ENCODE results near the gene P2RY2.
"Not testable (repeated sequence)": the region's sequence is repeated elsewhere in the genome, so short reads cannot be mapped to it uniquely, and the experiment has no call there.

P2RY2 gene

GRCh38 chr11:73227571-73228211 is 9.6 kb downstream of the P2RY2 start:
- Histone ChIP-seq H3K36me3 (no peaks in the 10 kb centered on the region), H3K27me3 (no peaks in the 10 kb centered on the region), H3K4me1 (peaks cover 0 to 22% (median 13%) of the 10 kb centered on the region in 10 experiments; a peak in 15 of 20 replicates), H3K9ac (no peak overlapping the region), H4K20me1 (no peaks in the 10 kb centered on the region), H3K4me3 (no peak overlapping the region), H3K27ac (no peak overlapping the region), H3K9me3 (replicated peaks in 1 of 11) (no peaks in the 10 kb centered on the region), H3K4me2 (no peak overlapping the region)
- no peak for TF ChIP-seq Cebpa-rat (IDR thresholded peaks at IDR 0.05)

GRCh38 chr11:73228268-73229134 is 10.4 kb downstream of the P2RY2 start:
- H3K9me3 ChIP-seq (replicated peaks in 1 of 11): no peaks in the 10 kb centered on the region
- H3K4me3 ChIP-seq: no peak overlapping the region
- H3K27me3 ChIP-seq: no peaks in the 10 kb centered on the region
- H3K4me1 ChIP-seq: peaks cover 7 to 22% (median 13%) of the 10 kb centered on the region in 10 experiments; a peak in 17 of 20 replicates
- H3K27ac ChIP-seq: no peak overlapping the region
- no peak overlapping the region for H3K9ac ChIP-seq
- no peak for TF ChIP-seq Cebpa-rat (IDR thresholded peaks at IDR 0.05)
- H3K36me3 ChIP-seq: no peaks in the 10 kb centered on the region
- H4K20me1 ChIP-seq: no peaks in the 10 kb centered on the region
- H3K4me2 ChIP-seq: no peak overlapping the region

- Histone ChIP-seq H3K27ac (no peak overlapping the region), H3K4me1 (peaks cover under 1 to 16% (median 11%) of the 10 kb centered on the region in 10 experiments; a peak in 17 of 20 replicates), H3K9me3 (replicated peaks in 1 of 11) (no peaks in the 10 kb centered on the region), H3K27me3 (no peaks in the 10 kb centered on the region), H3K9ac (0 out of 22 replicates have a peak overlapping the region, but pooled peaks of 2 of the 11 experiments have one; percentile 7 to 17), H3K4me3 (no peak overlapping the region), H3K4me2 (peak overlapping the region in 10 of 11 experiments; percentile 13 to 53 (median 38); a peak in 15 of 22 replicates), H3K36me3 (no peaks in the 10 kb centered on the region), H4K20me1 (no peaks in the 10 kb centered on the region)
- no peak for TF ChIP-seq Cebpa-rat (IDR thresholded peaks at IDR 0.05)
Observed at GRCh38 chr11:73229321-73229895, 11.3 kb downstream of the P2RY2 start.

GRCh38 chr11:73229896-73230875 is 12.1 kb downstream of the P2RY2 start:
- Histone ChIP-seq H3K36me3 (no peaks in the 10 kb centered on the region), H3K4me2 (peak overlapping the region in 10 of 11 experiments; percentile 13 to 53 (median 38); a peak in 16 of 22 replicates), H4K20me1 (no peaks in the 10 kb centered on the region), H3K9me3 (replicated peaks in 1 of 11) (no peaks in the 10 kb centered on the region), H3K9ac (0 out of 22 replicates have a peak overlapping the region, but pooled peaks of 2 of the 11 experiments have one; percentile 7 to 17), H3K27me3 (no peaks in the 10 kb centered on the region), H3K27ac (no peak overlapping the region), H3K4me3 (no peak overlapping the region), H3K4me1 (peaks cover 0 to 12% (median 8%) of the 10 kb centered on the region in 10 experiments; a peak in 15 of 20 replicates)
- TF ChIP-seq Cebpa-rat (IDR thresholded peaks at IDR 0.05): no peak

GRCh38 chr11:73230931-73231330 is 12.8 kb downstream of the P2RY2 start:
- Histone ChIP-seq H3K4me3 (no peak overlapping the region), H3K27ac (no peak overlapping the region), H3K27me3 (no peaks in the 10 kb centered on the region), H3K9ac (no peak overlapping the region), H3K36me3 (no peaks in the 10 kb centered on the region), H3K4me2 (no peak overlapping the region), H3K9me3 (replicated peaks in 1 of 11) (no peaks in the 10 kb centered on the region), H4K20me1 (no peaks in the 10 kb centered on the region), H3K4me1 (peaks cover 0 to 12% (median 8%) of the 10 kb centered on the region in 10 experiments; a peak in 15 of 20 replicates)
- TF ChIP-seq Cebpa-rat (IDR thresholded peaks at IDR 0.05): no peak

GRCh38 chr11:73232487-73232886 is 14.4 kb downstream of the P2RY2 start:
- not testable (repeated sequence) for H3K27me3 ChIP-seq; H3K9me3 ChIP-seq (replicated peaks in 1 of 11); H4K20me1 ChIP-seq; H3K4me2 ChIP-seq; H3K27ac ChIP-seq; H3K9ac ChIP-seq; H3K36me3 ChIP-seq; H3K4me3 ChIP-seq
- H3K4me1 ChIP-seq: peaks cover 1 to 12% (median 9%) of the 10 kb centered on the region in 10 experiments; a peak in 18 of 20 replicates

- no peaks in the 10 kb centered on the region for H3K36me3 ChIP-seq
- H3K4me1 ChIP-seq: peaks cover 6 to 19% (median 13%) of the 10 kb centered on the region in 10 experiments; a peak in 18 of 20 replicates
- H3K4me3 ChIP-seq: no peak overlapping the region
- H3K9ac ChIP-seq: no peak overlapping the region
- H3K4me2 ChIP-seq: peak overlapping the region in 1 of 11 experiments; percentile 49; a peak in 1 of 22 replicates
- H3K9me3 ChIP-seq (replicated peaks in 1 of 11): no peaks in the 10 kb centered on the region
- no peak for TF ChIP-seq Cebpa-rat (IDR thresholded peaks at IDR 0.05)
- H3K27ac ChIP-seq: no peak overlapping the region
- no peaks in the 10 kb centered on the region for H3K27me3 ChIP-seq
- H4K20me1 ChIP-seq: no peaks in the 10 kb centered on the region
Observed at GRCh38 chr11:73233211-73233610, 15.1 kb downstream of the P2RY2 start.

GRCh38 chr11:73233692-73234470 is 15.8 kb downstream of the P2RY2 start:
- Histone ChIP-seq H3K4me2 (no peak overlapping the region), H3K27ac (no peak overlapping the region), H3K4me1 (peaks cover 6 to 19% (median 13%) of the 10 kb centered on the region in 10 experiments; a peak in 18 of 20 replicates), H3K9me3 (replicated peaks in 1 of 11) (no peaks in the 10 kb centered on the region), H4K20me1 (no peaks in the 10 kb centered on the region), H3K9ac (no peak overlapping the region), H3K4me3 (no peak overlapping the region), H3K36me3 (no peaks in the 10 kb centered on the region), H3K27me3 (no peaks in the 10 kb centered on the region)
- TF ChIP-seq Cebpa-rat (IDR thresholded peaks at IDR 0.05): no peak
